Prostate gland (tissue), 2 donors: ENCODE measurements around the gene HSCB. TPM values are rescaled to one million over a fixed set of nuclear protein-coding genes. Genes with fewer than 3 reads are reported as not detected.

Experiments used
- DNase-seq: peaks from one replicate; pipeline ENCODE4 v3.0.0-alpha.2; 2019; ENCODE audit warnings: low spot score
- H3K27ac ChIP-seq, 2 donors: fragments of 200-600 bp; sonication (generic); 2 replicates each; pipeline ENCODE4 v1.5.1; 2017 to 2019
- H3K27me3 ChIP-seq: fragments of 200-600 bp; sonication (generic); replicated peaks from 2 replicates; pipeline ENCODE4 v1.5.1; 2019; ENCODE audit not compliant: insufficient read depth
- H3K36me3 ChIP-seq, 2 donors: fragments of 200-600 bp; sonication (generic); 1 replicate in 1 of 2; 2 replicates in 1 of 2; pipeline versions ENCODE4 v1.5.1 to v1.8.1; 2017 to 2019
- H3K4me1 ChIP-seq: fragments of 200-600 bp; sonication (generic); replicated peaks from 2 replicates; pipeline ENCODE4 v1.5.1; 2019
- H3K4me3 ChIP-seq, 2 donors: fragments of 200-600 bp; sonication (generic); 2 replicates each; pipeline ENCODE4 v1.5.1; 2017 to 2019
- H3K9me3 ChIP-seq: fragments of 200-600 bp; sonication (generic); 2 replicates; pipeline ENCODE4 v1.5.1; 2017
- CTCF ChIP-seq, 4 experiments: fragments of 200-600 bp in 2 of 4; fragments of 450-650 bp in 2 of 4; sonication (generic) in 2 of 4; IDR thresholded peaks; 1 replicate in 3 of 4; 2 replicates in 1 of 4; pipeline ENCODE4 v1.5.1; 2016 to 2019; ENCODE audit warnings: antibody characterized with exemption in 4 of 4, mild to moderate bottlenecking in 2 of 4, moderate library complexity in 2 of 4
- POLR2A ChIP-seq: fragments of 450-650 bp; IDR thresholded peaks from one replicate; pipeline ENCODE4 v1.6.1; 2016; ENCODE audit warnings: antibody characterized with exemption, mild to moderate bottlenecking
- POLR2AphosphoS5 ChIP-seq: sonication (generic); formaldehyde crosslinking; IDR thresholded peaks from one replicate; pipeline ENCODE4 v1.6.1; 2017; ENCODE audit warnings: antibody characterized with exemption
- whole genome bisulfite sequencing: methylation state at CpG from one replicate; pipeline ENCODE4 v1.1.5; 2018; 5-methylcytosine and 5-hydroxymethylcytosine counted together
- intact Hi-C: fragments of 100-400 bp; cut with DNase I; formaldehyde crosslinking; loops from one replicate; pipeline ENCODE4 v1.14.2; 2022
- total RNA-seq, 2 donors: library from RNA; depleted of rRNA; stranded (reverse); fragments of >200 nt; gene quantifications; one replicate each; pipeline ENCODE4 v1.1.0, GENCODE V29; 2016

HSCB gene
- total RNA-seq, 2 donors from 2014 or later = 27.9 to 39.5 TPM

- H3K9me3 ChIP-seq = no peaks in the 10 kb centered on the region
- DNase-seq = no peak
- H3K27me3 ChIP-seq = no peaks in the 10 kb centered on the region
- H3K4me1 ChIP-seq = no peaks in the 10 kb centered on the region
- H3K4me3 ChIP-seq = peak overlapping the region in 1 of 2 donors; percentile 100
- intact Hi-C loops = no loop called here
- H3K27ac ChIP-seq = peak overlapping the region; percentile 11 to 100
- no peak for TF ChIP-seq CTCF (IDR thresholded peaks at IDR 0.05)
- TF ChIP-seq POLR2A = no peak
- no peak for TF ChIP-seq POLR2AphosphoS5
- H3K36me3 ChIP-seq = peaks cover 11 to 22% of the 10 kb centered on the region in 2 donors
- WGBS = 82% methylated on average over 5 of the region's 5 CpGs
These were observed 54.4 kb downstream of the HSCB start for GRCh38 chr22:28795932-28796856.

- no peaks in the 10 kb centered on the region for H3K27me3 ChIP-seq
- peak overlapping the region; percentile 98 to 100 for H3K4me3 ChIP-seq
- TF ChIP-seq POLR2AphosphoS5 (peak; percentile 77), CTCF (IDR thresholded peaks at IDR 0.05) (no peak), POLR2A (peak; percentile 52)
- no peaks in the 10 kb centered on the region for H3K9me3 ChIP-seq
- WGBS = under 1% methylated on average over 7 of the region's 7 CpGs
- H3K27ac ChIP-seq = peak overlapping the region; percentile 100
- intact Hi-C loops = no loop called here
- no peaks in the 10 kb centered on the region for H3K4me1 ChIP-seq
- H3K36me3 ChIP-seq = peaks cover 11 to 22% of the 10 kb centered on the region in 2 donors
- DNase-seq = peak; percentile 50
These were observed 57.2 kb downstream of the HSCB start for GRCh38 chr22:28798810-28799605.

GRCh38 chr22:28799606-28800307 lies 57.9 kb downstream of the HSCB start:
- intact Hi-C loops = loop anchor here (1.0 kb wide), 1 partner anchor 58 kb away; the partner anchor contains the start of gene CHEK2
- no peaks in the 10 kb centered on the region for H3K27me3 ChIP-seq
- H3K27ac ChIP-seq = peak overlapping the region; percentile 100
- under 1% methylated on average over 22 of the region's 31 CpGs for WGBS
- H3K36me3 ChIP-seq = peaks cover 11 to 22% of the 10 kb centered on the region in 2 donors
- DNase-seq = no peak
- no peak for TF ChIP-seq POLR2A
- no peak for TF ChIP-seq CTCF (IDR thresholded peaks at IDR 0.05)
- no peak for TF ChIP-seq POLR2AphosphoS5
- peak overlapping the region; percentile 98 to 100 for H3K4me3 ChIP-seq
- no peaks in the 10 kb centered on the region for H3K4me1 ChIP-seq
- no peaks in the 10 kb centered on the region for H3K9me3 ChIP-seq

DNA sequence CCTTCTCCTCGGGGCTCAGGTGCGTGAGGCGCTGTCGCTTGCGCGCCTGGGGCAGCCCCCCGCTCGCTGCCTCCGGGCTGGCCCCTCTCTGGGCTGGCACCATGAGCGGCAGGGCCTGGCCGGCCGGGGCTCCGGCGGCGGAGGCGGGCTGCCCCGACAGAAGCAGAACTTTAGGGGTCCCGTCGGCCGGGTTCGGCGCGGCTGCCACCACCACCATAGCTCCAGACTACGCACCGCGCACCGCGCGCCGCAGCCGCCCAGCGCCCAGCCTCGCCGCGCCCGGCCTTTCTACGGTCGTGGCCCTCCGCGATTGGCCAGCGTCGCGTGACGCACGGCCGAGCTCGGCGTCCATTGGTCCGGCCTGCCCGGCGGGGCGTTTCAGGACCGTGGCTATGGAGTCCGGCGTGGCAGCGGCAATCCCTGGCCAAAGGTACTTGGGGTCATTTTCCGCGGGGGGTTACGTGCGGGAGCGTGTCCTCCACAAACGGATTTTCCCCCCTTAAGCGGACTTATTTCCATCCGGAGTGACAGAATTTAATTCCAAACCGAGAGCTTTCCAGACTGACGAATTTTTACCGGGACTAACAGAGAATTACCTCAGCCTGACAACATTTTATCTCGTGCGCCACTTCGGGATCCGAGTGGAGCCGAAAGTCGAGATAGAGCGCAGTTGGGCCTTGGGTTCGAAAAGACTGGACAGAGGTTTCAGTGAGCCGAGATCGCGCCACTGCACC lies 58.6 kb downstream of the HSCB start, which contains the start of gene XBP1:
TSS of gene XBP1 (minus strand) at position 262 of the 734 bp plus-strand sequence.
- Histone ChIP-seq H3K27ac (peak within 1 kb of the TSS; percentile 100), H3K4me3 (peak within 1 kb of the TSS; percentile 98 to 100), H3K36me3 (peaks cover 4 to 14% of the 10 kb centered on the region in 2 donors), H3K9me3 (no peaks in the 10 kb centered on the region), H3K4me1 (no peaks in the 10 kb centered on the region), H3K27me3 (no peaks in the 10 kb centered on the region)
- WGBS = under 1% methylated on average over 61 of the region's 78 CpGs
- intact Hi-C loops = loop anchor here (1.0 kb wide), 1 partner anchor 59 kb away; the partner anchor contains the start of gene CHEK2
- DNase-seq = peak; percentile 94
- TF ChIP-seq POLR2A = peak; percentile 100
- TF ChIP-seq CTCF (IDR thresholded peaks at IDR 0.05) = peak in 2 of 4 experiments; percentile 5 to 29
- peak; percentile 93 for TF ChIP-seq POLR2AphosphoS5
